Embryonic facial prominence (tissue), 1 donor: ENCODE measurements around the gene CFAP92.
"Not testable (repeated sequence)": the region's sequence is repeated elsewhere in the genome, so short reads cannot be mapped to it uniquely, and the experiment has no call there.

Source experiments
- DNase-seq: peaks from one replicate; pipeline ENCODE4 v3.0.0-alpha.2; 2016; ENCODE audit errors: extremely low spot score

CFAP92 gene

GRCh38 chr3:128864849-128865804 is 128.7 kb downstream of the CFAP92 start:
- DNase-seq, result not testable (repeated sequence)

- DNase-seq, result no peak
These were observed 129.5 kb downstream of the CFAP92 start for GRCh38 chr3:128864351-128864811.

GRCh38 chr3:128863560-128863959 is 130.3 kb downstream of the CFAP92 start:
- no peak for DNase-seq

GRCh38 chr3:128861491-128861890 is 132.4 kb downstream of the CFAP92 start:
- DNase-seq, result no peak
